Suppressor macrophage treated with lipopolysaccharide for 1 hour (primary cell): ENCODE data around the gene AHDC1.

Source experiments
- DNase-seq, 3 donors: peaks; one replicate each; pipeline ENCODE4 v3.0.0-alpha.2; 2020 to 2022

AHDC1 gene

GRCh38 chr1:27603681-27604578, at the start of gene AHDC1:
AHDC1 (minus strand) TSS chr1:27604144; CDS start chr1:27552115, 52,029 bp downstream.
- DNase-seq, result peak; percentile 90 to 97 (median 92)

GRCh38 chr1:27652111-27652864, 48.3 kb upstream of the AHDC1 start:
- peak; percentile 77 to 91 (median 79) for DNase-seq

- peak; percentile 90 to 96 (median 91) for DNase-seq
These were observed 46.7 kb upstream of the AHDC1 start for GRCh38 chr1:27650539-27651175.

- DNase-seq, result no peak
These were observed 46.2 kb upstream of the AHDC1 start for GRCh38 chr1:27650171-27650538.

GRCh38 chr1:27649306-27649635, 45.3 kb upstream of the AHDC1 start:
- DNase-seq, result no peak

- no peak for DNase-seq
These were observed 44.8 kb upstream of the AHDC1 start for GRCh38 chr1:27648602-27649305.

GRCh38 chr1:27647328-27647727, 43.4 kb upstream of the AHDC1 start:
- no peak for DNase-seq

- no peak for DNase-seq
These were observed 42.7 kb upstream of the AHDC1 start for GRCh38 chr1:27646676-27647075.

GRCh38 chr1:27645071-27645415, 41.1 kb upstream of the AHDC1 start:
- no peak for DNase-seq

GRCh38 chr1:27644369-27645070, 40.6 kb upstream of the AHDC1 start:
- no peak for DNase-seq

GRCh38 chr1:27643600-27644368, 39.8 kb upstream of the AHDC1 start:
- peak; percentile 76 to 85 (median 76) for DNase-seq

GRCh38 chr1:27640514-27640913, 36.6 kb upstream of the AHDC1 start:
- peak in 2 of 3 donors; percentile 54 to 56 for DNase-seq

GRCh38 chr1:27638805-27639204, 34.9 kb upstream of the AHDC1 start:
- no peak for DNase-seq

- DNase-seq, result no peak
These were observed 34.2 kb upstream of the AHDC1 start for GRCh38 chr1:27638047-27638734.

- DNase-seq, result peak; percentile 38 to 58 (median 46)
These were observed 31.6 kb upstream of the AHDC1 start for GRCh38 chr1:27635396-27636142.

GRCh38 chr1:27634985-27635367, 31.0 kb upstream of the AHDC1 start, which contains the start of gene FGR:
FGR (minus strand) TSS chr1:27635185; CDS start chr1:27623916, 11,269 bp downstream.
- peak; percentile 81 to 92 (median 84) for DNase-seq

GRCh38 chr1:27634177-27634984, 30.4 kb upstream of the AHDC1 start:
- peak; percentile 82 to 95 (median 91) for DNase-seq

GRCh38 chr1:27633640-27634176, 29.8 kb upstream of the AHDC1 start:
- no peak for DNase-seq

GRCh38 chr1:27633298-27633610, 29.3 kb upstream of the AHDC1 start:
- DNase-seq, result no peak
